Right renal cortex interstitium (tissue), 3 donors: ENCODE results near the gene HEXIM2. TPM values are rescaled to one million over a fixed set of nuclear protein-coding genes. Genes with fewer than 3 reads are reported as not detected.
"Not testable (repeated sequence)": the region's sequence is repeated elsewhere in the genome, so short reads cannot be mapped to it uniquely, and the experiment has no call there.

Experiments
- DNase-seq, 3 donors: peaks; one replicate each; pipeline ENCODE4 v3.0.0-alpha.2; 2013; ENCODE audit warnings: low read depth in 3 of 3, low spot score in 2 of 3
- polyA plus RNA-seq, 3 donors: library from polyadenylated mRNA; unstranded; fragments of 120-200 nt; gene quantifications; one replicate each; pipeline ENCODE4 v1.2.1, GENCODE V29; 2013; ENCODE audit not compliant: insufficient read length in 3 of 3

HEXIM2 gene
- polyA plus RNA-seq, 3 donors = 12.1 to 14.2 (median 12.7) TPM

DNA sequence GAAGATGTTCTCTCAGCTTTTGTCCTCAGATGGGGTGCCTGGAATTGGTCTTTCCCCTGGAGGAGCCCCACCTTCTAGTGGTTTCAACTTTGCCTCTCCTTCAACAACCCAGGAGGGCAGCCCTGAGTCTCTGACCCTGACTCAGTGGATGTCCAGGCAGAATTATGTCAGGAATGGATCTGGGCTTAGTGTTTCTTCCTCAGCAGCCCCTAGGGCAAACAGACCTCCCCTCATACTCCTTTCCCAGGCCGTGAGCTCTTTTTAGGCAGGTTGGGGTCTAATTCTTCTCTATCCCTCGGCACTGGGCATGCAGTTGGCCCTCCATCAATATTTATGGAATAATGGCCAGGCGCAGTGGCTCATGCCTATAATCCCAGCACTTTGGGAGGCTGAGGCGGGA lies 39.8 kb downstream of the HEXIM2 start:
- no peak for DNase-seq

DNA sequence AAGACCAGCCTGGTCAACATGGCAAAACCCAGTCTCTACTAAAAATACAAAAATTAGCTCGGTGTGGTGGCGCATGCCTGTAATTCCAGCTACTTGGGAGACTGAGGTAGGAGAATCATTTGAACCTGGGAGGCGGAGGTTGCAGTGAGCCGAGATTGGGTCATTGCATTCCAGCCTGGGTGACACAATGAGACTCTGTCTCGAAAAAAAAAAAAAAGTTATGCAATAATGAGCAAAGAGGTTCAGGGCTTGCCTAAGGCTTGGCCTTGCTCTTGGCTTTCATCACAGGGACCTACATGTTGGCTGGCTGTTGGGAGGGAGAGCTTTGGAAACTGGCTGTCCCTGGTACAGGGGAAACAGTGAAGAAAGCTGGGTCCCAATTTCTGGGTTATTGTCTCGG lies 40.2 kb downstream of the HEXIM2 start:
- DNase-seq = not testable (repeated sequence)

DNA sequence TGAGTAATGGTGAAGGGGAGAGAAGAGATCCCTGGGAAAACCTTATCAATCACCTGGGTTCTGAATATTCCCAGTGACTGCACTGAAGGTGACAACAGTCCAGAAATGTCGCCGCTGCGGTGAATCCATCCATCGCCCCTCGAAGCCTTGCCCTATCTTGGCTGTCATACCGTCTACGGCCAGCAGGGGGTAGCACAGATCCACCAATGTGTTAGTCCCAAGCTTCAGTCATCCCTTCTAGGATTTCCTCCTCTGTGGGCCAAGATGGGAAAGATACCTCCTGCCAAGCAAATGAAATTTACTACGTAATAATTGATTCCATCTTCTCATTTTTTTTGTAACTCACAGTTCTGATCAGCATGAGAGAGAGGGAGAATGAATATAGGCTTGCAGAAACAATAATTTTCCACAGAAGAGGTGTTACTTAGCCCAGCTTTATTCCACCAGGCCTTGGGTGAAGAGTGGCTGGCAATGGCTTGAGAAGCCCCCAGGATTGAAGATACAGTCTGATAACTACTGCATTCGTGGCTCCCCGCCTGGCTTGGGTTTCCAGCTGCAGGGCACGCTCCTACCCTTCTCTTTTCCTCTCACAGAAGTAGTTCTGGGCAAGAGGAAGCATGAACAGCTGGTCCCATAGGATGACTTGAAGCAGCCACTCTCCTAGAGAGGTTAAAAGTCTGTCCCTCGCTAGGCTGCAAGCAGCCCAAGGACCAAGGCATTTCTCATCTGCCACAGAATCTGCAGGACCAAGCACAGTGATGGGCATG lies 57.4 kb downstream of the HEXIM2 start:
- DNase-seq = peak in 1 of 3 donors; percentile 74

Other genes starting within 250 kb of the HEXIM2 start
- gene GFAP, start 246.4 kb upstream of the HEXIM2 start, polyA plus RNA-seq = 1 to 10 TPM in 1 of 3 donors, under 1 TPM in 2; 0.67 to 1.1 (median 0.89) TPM
- gene KIF18B, start 214.1 kb upstream of the HEXIM2 start, polyA plus RNA-seq = 1 to 10 TPM; 9.0 to 9.7 (median 9.1) TPM
- gene C1QL1, start 193.6 kb upstream of the HEXIM2 start, polyA plus RNA-seq = 1 to 10 TPM; 1.3 to 2.4 (median 1.7) TPM
- gene DCAKD, start 110.2 kb upstream of the HEXIM2 start, polyA plus RNA-seq = 10 to 100 TPM; 41.7 to 52.5 (median 45.7) TPM
- gene NMT1, start 100.6 kb upstream of the HEXIM2 start, polyA plus RNA-seq = 10 to 100 TPM; 70.6 to 73.6 (median 71.0) TPM
- gene PLCD3, start 29.4 kb upstream of the HEXIM2 start, polyA plus RNA-seq = 10 to 100 TPM; 18.7 to 24.9 (median 23.0) TPM
- 10 to 100 TPM; 10.5 to 11.5 (median 10.8) TPM for gene ACBD4, start 26.2 kb upstream of the HEXIM2 start, polyA plus RNA-seq
- gene HEXIM1, start 13.4 kb upstream of the HEXIM2 start, polyA plus RNA-seq = 10 to 100 TPM; 36.5 to 37.4 (median 37.0) TPM
- 1 to 10 TPM; 5.5 to 6.6 (median 5.7) TPM for gene FMNL1, start 60.0 kb downstream of the HEXIM2 start, polyA plus RNA-seq
- under 1 TPM in 2 of 3 donors, not detected in 1; 0.08 to 0.16 TPM for gene SPATA32, start 100.2 kb downstream of the HEXIM2 start, polyA plus RNA-seq
- 1 to 10 TPM; 4.3 to 5.4 (median 4.9) TPM for gene MAP3K14, start 155.1 kb downstream of the HEXIM2 start, polyA plus RNA-seq